Uterus (tissue), 2 donors: ENCODE data around the gene SVOP.

Experiments
- POLR2A ChIP-seq, 2 donors: fragments of 450-650 bp; IDR thresholded peaks; one replicate each; pipeline ENCODE4 v1.6.1; 2016; ENCODE audit warnings: antibody characterized with exemption in 2 of 2, mild to moderate bottlenecking in 1 of 2, moderate library complexity in 1 of 2
- TF ChIP-seq, protein P1 (sequence below), 4 experiments: fragments of 200-600 bp in 2 of 4; fragments of 450-650 bp in 2 of 4; sonication (generic) in 2 of 4; IDR thresholded peaks; one replicate each; pipeline ENCODE4 v1.5.1; 2016 to 2019; ENCODE audit warnings: antibody characterized with exemption in 4 of 4, mild to moderate bottlenecking in 2 of 4, moderate library complexity in 1 of 4

- TF ChIP-seq, protein P1, sequence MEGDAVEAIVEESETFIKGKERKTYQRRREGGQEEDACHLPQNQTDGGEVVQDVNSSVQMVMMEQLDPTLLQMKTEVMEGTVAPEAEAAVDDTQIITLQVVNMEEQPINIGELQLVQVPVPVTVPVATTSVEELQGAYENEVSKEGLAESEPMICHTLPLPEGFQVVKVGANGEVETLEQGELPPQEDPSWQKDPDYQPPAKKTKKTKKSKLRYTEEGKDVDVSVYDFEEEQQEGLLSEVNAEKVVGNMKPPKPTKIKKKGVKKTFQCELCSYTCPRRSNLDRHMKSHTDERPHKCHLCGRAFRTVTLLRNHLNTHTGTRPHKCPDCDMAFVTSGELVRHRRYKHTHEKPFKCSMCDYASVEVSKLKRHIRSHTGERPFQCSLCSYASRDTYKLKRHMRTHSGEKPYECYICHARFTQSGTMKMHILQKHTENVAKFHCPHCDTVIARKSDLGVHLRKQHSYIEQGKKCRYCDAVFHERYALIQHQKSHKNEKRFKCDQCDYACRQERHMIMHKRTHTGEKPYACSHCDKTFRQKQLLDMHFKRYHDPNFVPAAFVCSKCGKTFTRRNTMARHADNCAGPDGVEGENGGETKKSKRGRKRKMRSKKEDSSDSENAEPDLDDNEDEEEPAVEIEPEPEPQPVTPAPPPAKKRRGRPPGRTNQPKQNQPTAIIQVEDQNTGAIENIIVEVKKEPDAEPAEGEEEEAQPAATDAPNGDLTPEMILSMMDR (IDR thresholded peaks at IDR 0.05) = no peak
- TF ChIP-seq POLR2A (IDR thresholded peaks at IDR 0.05) = no peak
Observed at GRCh38 chr12:108881953-108882352, 138.9 kb downstream of the SVOP start.
